SK-N-SH treated with all-trans-retinoic acid at 6 μM for 48 hours (cell line): ENCODE data around the gene PGGT1B.
A peak's percentile ranks its signal among the peaks of the same experiment; 100 is the strongest.

Source experiments
- ATAC-seq: fragments of 200-7000 bp; cut with Tn5 transposase; 3 replicates; pipeline ENCODE4 v1.9.1; 2020; ENCODE audit warnings: mild to moderate bottlenecking, moderate library complexity
- ARNTL ChIP-seq: fragments of 450-650 bp; formaldehyde crosslinking; IDR thresholded peaks from 2 replicates; pipeline ENCODE4 v1.5.0; 2020; ENCODE audit warnings: low read depth, mild to moderate bottlenecking, moderate library complexity, borderline replicate concordance
- CSDC2 ChIP-seq: fragments of 250-450 bp; sonication (Bioruptor Pico); IDR thresholded peaks from 2 replicates; pipeline ENCODE4 v1.5.0; 2020; ENCODE audit warnings: mild to moderate bottlenecking, moderate library complexity
- ESRRG ChIP-seq: fragments of 250-450 bp; sonication (Bioruptor Pico); IDR thresholded peaks from 2 replicates; pipeline ENCODE4 v1.6.1; 2021; ENCODE audit warnings: mild to moderate bottlenecking
- GLIS3 ChIP-seq: fragments of 250-450 bp; sonication (Bioruptor Pico); IDR thresholded peaks from 2 replicates; pipeline ENCODE4 v1.5.0; 2020; ENCODE audit warnings: mild to moderate bottlenecking, moderate library complexity
- ISL1 ChIP-seq: fragments of 250-450 bp; sonication (Bioruptor Pico); IDR thresholded peaks from 2 replicates; pipeline ENCODE4 v2.1.2; 2022; ENCODE audit warnings: mild to moderate bottlenecking, moderate library complexity
- OSR1 ChIP-seq: fragments of 250-450 bp; sonication (Bioruptor Pico); IDR thresholded peaks from 2 replicates; pipeline ENCODE4 v1.8.0; 2022; ENCODE audit warnings: moderate library complexity, mild to moderate bottlenecking, inconsistent platforms
- RARB ChIP-seq: fragments of 250-450 bp; sonication (Bioruptor Pico); IDR thresholded peaks from 2 replicates; pipeline ENCODE4 v1.8.0; 2021; ENCODE audit warnings: mild to moderate bottlenecking, moderate library complexity
- TCF4 ChIP-seq: fragments of 250-450 bp; sonication (Bioruptor Pico); IDR thresholded peaks from 2 replicates; pipeline ENCODE4 v1.8.0; 2021; ENCODE audit warnings: mild to moderate bottlenecking, moderate library complexity, borderline replicate concordance
- TOX ChIP-seq: fragments of 250-450 bp; sonication (Bioruptor Pico); IDR thresholded peaks from 2 replicates; pipeline ENCODE4 v1.8.0; 2021; ENCODE audit warnings: mild to moderate bottlenecking, moderate library complexity, borderline replicate concordance
- ZC3H10 ChIP-seq: fragments of 250-450 bp; sonication (Bioruptor Pico); IDR thresholded peaks from 2 replicates; pipeline ENCODE4 v1.5.1; 2021; ENCODE audit warnings: mild to moderate bottlenecking, moderate library complexity
- ZFP3 ChIP-seq: fragments of 250-450 bp; sonication (Bioruptor Pico); IDR thresholded peaks from 2 replicates; pipeline ENCODE4 v1.5.0; 2020; ENCODE audit warnings: mild to moderate bottlenecking, moderate library complexity
- ZNF70 ChIP-seq: fragments of 450-650 bp; formaldehyde crosslinking; IDR thresholded peaks from 2 replicates; pipeline ENCODE4 v1.5.0; 2020; ENCODE audit warnings: mild to moderate bottlenecking, moderate library complexity
- ZNF8 ChIP-seq: fragments of 450-650 bp; formaldehyde crosslinking; IDR thresholded peaks from 2 replicates; pipeline ENCODE4 v1.5.0; 2020; ENCODE audit warnings: mild to moderate bottlenecking, moderate library complexity
- TF ChIP-seq, protein P1 (sequence below): fragments of 250-450 bp; sonication (Bioruptor Pico); IDR thresholded peaks from 2 replicates; pipeline ENCODE4 v1.5.0; 2020; ENCODE audit warnings: mild to moderate bottlenecking, moderate library complexity
- TF ChIP-seq, protein P2 (sequence below): fragments of 250-450 bp; sonication (Bioruptor Pico); IDR thresholded peaks from 2 replicates; pipeline ENCODE4 v1.5.1; 2021; ENCODE audit warnings: mild to moderate bottlenecking, moderate library complexity
- TF ChIP-seq, protein P3 (sequence below): fragments of 250-450 bp; sonication (Bioruptor Pico); IDR thresholded peaks from 2 replicates; pipeline ENCODE4 v1.8.0; 2021; ENCODE audit warnings: low read depth, mild to moderate bottlenecking, moderate library complexity, borderline replicate concordance
- TF ChIP-seq, protein P4 (sequence below): fragments of 250-450 bp; sonication (Bioruptor Pico); IDR thresholded peaks from 2 replicates; pipeline ENCODE4 v1.8.0; 2020; ENCODE audit warnings: mild to moderate bottlenecking, moderate library complexity, borderline replicate concordance
- TF ChIP-seq, protein P5 (sequence below): fragments of 250-450 bp; sonication (Bioruptor Pico); IDR thresholded peaks from 2 replicates; pipeline ENCODE4 v1.5.1; 2020; ENCODE audit warnings: low read depth, mild to moderate bottlenecking, moderate library complexity

The PGGT1B gene

DNA sequence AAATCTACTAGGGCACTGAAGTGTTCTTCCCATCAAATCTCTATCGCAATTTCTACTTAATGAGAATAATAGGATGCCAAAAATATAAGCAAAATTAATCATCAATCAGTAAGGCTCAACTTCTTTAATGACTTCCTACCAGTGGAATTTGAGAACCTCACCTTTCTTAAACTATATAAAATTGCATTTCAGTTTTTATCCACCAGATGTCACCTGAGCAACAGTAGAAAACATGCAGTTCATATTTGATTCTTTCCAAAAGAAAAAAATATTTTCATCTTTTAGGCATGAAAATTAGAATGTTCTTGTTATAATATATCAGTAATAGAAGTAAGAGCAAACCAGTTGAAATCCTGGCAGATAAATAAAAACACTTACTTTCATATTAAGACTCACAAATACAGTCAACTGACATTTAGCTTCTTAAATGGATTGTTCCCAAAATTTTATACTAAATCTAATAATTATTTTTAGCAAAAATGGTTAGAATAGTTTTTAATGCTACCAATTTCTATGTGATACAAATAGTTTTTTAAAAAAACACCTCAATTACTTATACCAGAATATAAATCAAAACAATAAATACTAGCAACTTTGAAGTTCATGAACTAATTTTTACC is 47.2 kb upstream of the PGGT1B start:
- ATAC-seq = peak; percentile 73; the same call in 2 of the 3 replicates
- TF ChIP-seq, protein P1, sequence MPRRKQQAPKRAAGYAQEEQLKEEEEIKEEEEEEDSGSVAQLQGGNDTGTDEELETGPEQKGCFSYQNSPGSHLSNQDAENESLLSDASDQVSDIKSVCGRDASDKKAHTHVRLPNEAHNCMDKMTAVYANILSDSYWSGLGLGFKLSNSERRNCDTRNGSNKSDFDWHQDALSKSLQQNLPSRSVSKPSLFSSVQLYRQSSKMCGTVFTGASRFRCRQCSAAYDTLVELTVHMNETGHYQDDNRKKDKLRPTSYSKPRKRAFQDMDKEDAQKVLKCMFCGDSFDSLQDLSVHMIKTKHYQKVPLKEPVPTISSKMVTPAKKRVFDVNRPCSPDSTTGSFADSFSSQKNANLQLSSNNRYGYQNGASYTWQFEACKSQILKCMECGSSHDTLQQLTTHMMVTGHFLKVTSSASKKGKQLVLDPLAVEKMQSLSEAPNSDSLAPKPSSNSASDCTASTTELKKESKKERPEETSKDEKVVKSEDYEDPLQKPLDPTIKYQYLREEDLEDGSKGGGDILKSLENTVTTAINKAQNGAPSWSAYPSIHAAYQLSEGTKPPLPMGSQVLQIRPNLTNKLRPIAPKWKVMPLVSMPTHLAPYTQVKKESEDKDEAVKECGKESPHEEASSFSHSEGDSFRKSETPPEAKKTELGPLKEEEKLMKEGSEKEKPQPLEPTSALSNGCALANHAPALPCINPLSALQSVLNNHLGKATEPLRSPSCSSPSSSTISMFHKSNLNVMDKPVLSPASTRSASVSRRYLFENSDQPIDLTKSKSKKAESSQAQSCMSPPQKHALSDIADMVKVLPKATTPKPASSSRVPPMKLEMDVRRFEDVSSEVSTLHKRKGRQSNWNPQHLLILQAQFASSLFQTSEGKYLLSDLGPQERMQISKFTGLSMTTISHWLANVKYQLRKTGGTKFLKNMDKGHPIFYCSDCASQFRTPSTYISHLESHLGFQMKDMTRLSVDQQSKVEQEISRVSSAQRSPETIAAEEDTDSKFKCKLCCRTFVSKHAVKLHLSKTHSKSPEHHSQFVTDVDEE (CRISPR knock-in tag) = no peak
- TF ChIP-seq ZC3H10 (CRISPR knock-in tag) = no peak
- TF ChIP-seq ZNF70 = no peak
- no peak for TF ChIP-seq ISL1 (CRISPR knock-in tag)

DNA sequence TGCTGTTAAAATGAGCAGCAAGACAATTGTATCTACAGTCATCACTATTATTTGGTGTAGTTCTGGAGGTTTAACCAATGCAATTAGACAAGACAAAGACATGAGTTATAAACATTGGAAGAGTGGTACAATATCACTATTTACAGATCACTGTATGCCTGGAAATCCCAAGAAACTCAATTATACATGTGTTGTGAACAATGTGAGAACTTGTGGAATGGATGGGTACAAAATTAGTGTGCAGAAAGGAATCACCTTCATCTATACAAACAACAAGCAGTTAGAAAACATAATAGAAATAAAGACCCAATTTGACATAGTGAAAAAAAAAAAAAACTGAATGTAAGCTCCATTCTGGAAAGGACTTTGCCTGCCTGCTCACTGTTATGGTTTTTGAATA is 46.1 kb upstream of the PGGT1B start:
- TF ChIP-seq, protein P2, sequence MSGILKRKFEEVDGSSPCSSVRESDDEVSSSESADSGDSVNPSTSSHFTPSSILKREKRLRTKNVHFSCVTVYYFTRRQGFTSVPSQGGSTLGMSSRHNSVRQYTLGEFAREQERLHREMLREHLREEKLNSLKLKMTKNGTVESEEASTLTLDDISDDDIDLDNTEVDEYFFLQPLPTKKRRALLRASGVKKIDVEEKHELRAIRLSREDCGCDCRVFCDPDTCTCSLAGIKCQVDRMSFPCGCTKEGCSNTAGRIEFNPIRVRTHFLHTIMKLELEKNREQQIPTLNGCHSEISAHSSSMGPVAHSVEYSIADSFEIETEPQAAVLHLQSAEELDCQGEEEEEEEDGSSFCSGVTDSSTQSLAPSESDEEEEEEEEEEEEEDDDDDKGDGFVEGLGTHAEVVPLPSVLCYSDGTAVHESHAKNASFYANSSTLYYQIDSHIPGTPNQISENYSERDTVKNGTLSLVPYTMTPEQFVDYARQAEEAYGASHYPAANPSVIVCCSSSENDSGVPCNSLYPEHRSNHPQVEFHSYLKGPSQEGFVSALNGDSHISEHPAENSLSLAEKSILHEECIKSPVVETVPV = no peak
- TF ChIP-seq ISL1 (CRISPR knock-in tag) (no peak), ESRRG (no peak), GLIS3 (CRISPR knock-in tag) (no peak), RARB (no peak), TCF4 (CRISPR knock-in tag) (no peak), ZNF8 (no peak), ZFP3 (CRISPR knock-in tag) (no peak)
- ATAC-seq = no peak

DNA sequence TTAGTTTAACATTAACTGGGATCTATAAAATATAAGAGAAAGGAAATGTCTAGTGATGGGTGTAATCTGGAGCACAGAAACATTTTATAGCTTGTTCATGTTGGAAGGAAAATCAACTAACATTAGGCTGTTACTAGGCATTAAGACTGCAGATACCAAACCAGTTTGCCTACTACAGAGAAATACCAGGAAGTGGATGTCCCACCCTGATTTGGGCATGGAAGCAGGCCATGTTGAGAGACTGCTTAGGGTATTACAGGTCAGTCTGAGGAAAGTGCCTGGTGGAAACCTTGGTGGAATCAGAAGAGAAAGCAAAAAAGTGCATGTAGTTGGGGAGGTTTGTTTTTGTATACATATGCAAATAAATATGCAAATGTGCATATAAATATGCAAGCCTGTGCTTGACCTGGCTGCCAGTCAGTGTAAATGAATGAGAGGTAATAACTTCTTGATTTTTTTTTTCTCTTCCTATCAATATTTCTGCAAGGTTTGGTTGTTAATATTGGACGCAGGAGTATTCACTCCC is 43.4 kb upstream of the PGGT1B start:
- ATAC-seq = no peak
- no peak for TF ChIP-seq ZNF8
- TF ChIP-seq TOX (CRISPR knock-in tag) = no peak
- TF ChIP-seq, protein P3, sequence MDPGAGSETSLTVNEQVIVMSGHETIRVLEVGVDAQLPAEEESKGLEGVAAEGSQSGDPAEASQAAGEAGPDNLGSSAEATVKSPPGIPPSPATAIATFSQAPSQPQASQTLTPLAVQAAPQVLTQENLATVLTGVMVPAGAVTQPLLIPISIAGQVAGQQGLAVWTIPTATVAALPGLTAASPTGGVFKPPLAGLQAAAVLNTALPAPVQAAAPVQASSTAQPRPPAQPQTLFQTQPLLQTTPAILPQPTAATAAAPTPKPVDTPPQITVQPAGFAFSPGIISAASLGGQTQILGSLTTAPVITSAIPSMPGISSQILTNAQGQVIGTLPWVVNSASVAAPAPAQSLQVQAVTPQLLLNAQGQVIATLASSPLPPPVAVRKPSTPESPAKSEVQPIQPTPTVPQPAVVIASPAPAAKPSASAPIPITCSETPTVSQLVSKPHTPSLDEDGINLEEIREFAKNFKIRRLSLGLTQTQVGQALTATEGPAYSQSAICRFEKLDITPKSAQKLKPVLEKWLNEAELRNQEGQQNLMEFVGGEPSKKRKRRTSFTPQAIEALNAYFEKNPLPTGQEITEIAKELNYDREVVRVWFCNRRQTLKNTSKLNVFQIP (CRISPR knock-in tag) = no peak
- TF ChIP-seq, protein P4, sequence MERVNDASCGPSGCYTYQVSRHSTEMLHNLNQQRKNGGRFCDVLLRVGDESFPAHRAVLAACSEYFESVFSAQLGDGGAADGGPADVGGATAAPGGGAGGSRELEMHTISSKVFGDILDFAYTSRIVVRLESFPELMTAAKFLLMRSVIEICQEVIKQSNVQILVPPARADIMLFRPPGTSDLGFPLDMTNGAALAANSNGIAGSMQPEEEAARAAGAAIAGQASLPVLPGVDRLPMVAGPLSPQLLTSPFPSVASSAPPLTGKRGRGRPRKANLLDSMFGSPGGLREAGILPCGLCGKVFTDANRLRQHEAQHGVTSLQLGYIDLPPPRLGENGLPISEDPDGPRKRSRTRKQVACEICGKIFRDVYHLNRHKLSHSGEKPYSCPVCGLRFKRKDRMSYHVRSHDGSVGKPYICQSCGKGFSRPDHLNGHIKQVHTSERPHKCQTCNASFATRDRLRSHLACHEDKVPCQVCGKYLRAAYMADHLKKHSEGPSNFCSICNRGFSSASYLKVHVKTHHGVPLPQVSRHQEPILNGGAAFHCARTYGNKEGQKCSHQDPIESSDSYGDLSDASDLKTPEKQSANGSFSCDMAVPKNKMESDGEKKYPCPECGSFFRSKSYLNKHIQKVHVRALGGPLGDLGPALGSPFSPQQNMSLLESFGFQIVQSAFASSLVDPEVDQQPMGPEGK (CRISPR knock-in tag) = no peak
- no peak for TF ChIP-seq ARNTL (CRISPR knock-in tag)
- no peak for TF ChIP-seq OSR1 (CRISPR knock-in tag)
- no peak for TF ChIP-seq ZNF70
- TF ChIP-seq ZC3H10 (CRISPR knock-in tag) = no peak
- no peak for TF ChIP-seq TCF4 (CRISPR knock-in tag)
- no peak for TF ChIP-seq CSDC2 (CRISPR knock-in tag)
- TF ChIP-seq, protein P1 (CRISPR knock-in tag) = no peak
- TF ChIP-seq, protein P5, sequence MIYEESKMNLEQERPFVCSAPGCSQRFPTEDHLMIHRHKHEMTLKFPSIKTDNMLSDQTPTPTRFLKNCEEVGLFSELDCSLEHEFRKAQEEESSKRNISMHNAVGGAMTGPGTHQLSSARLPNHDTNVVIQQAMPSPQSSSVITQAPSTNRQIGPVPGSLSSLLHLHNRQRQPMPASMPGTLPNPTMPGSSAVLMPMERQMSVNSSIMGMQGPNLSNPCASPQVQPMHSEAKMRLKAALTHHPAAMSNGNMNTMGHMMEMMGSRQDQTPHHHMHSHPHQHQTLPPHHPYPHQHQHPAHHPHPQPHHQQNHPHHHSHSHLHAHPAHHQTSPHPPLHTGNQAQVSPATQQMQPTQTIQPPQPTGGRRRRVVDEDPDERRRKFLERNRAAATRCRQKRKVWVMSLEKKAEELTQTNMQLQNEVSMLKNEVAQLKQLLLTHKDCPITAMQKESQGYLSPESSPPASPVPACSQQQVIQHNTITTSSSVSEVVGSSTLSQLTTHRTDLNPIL = no peak
- TF ChIP-seq, all 23 proteins: peak for 0
